Measurements from ENCODE around the gene GRIK1. TPM values are rescaled to one million over a fixed set of nuclear protein-coding genes. Genes with fewer than 3 reads are reported as not detected.

Gene GRIK1
- total RNA-seq, 1 donor from 2014 or later: 4.1 TPM

GRCh38 chr21:29506947-29507346 lies 432.8 kb downstream of the GRIK1 start:
- FAIRE-seq (no peak), DNase-seq (ENCODE audit: low spot score in 2 of 2) (no peak)

DNA sequence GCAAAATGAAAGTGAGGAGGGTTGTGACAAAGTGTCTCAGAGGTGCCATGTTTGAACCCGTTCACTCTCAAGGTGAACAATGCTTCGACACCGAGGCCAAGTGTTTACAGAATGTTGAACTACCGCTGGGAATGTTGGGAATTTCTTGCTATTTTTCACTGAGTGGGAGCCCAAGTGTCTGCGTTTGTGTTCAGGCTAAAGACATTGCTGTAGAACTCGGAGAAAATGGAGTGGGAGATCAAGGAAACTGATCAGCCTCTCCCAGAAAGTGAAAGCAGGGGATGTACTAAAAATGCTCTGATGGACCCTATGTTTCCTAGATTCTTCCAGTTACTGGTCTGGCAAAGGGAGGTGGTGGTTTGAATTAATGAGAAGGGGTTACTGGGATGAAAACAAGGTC lies 433.6 kb downstream of the GRIK1 start:
- FAIRE-seq: no peak
- no peak for DNase-seq (ENCODE audit: low spot score in 2 of 2)

DNA sequence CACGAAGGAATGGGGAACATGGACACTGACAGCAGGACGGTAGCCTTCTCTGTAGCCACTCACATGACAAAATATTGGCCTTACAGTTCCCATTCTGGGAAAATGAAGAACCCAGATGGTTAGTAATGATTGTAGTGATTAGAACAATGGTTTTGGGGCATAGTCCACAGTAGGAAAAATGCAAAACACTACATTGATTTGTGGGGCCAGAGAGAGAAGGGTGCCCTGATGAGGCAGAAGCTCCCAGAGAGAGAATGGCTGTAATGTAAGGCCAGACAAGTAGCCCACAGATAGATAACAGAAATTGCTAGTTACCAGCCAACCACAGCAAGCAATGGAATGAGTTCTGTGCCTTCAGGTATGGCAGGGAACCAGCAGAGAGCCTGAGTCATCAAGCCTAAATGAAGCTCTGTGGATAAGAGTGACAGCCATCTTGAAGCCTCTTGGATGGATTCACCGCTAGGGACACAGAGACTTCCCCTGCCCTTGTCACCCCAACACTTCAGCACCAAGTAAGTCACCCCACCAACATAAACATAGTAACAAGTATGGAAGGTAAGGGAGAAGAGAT lies 435.0 kb downstream of the GRIK1 start:
- FAIRE-seq (no peak), DNase-seq (ENCODE audit: low spot score in 2 of 2) (no peak)

DNA sequence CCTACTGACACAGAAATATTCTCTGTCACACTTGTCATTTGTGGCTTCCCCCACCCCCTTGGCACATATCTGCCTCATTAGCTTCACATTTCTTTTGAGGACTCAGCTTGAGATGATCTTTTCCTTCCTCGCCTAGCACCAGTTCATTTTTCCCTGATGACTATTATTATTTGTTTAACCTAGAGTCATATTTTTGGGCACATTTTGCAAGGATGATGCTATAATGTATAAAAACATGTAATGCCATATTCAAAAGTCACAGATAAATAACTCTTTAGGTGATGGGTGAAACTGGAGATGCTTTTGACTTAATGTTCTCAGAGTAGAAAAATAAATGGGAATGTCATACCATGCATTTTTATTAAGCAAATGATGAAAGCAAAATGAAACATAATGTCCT lies 438.3 kb downstream of the GRIK1 start:
- FAIRE-seq (no peak), DNase-seq (ENCODE audit: low spot score in 2 of 2) (no peak)

GRCh38 chr21:29499734-29500343 lies 440.0 kb downstream of the GRIK1 start:
- FAIRE-seq (no peak), DNase-seq (ENCODE audit: low spot score in 2 of 2) (no peak)

- DNase-seq (ENCODE audit: low spot score in 2 of 2): no peak
- no peak for FAIRE-seq
Observed at GRCh38 chr21:29499229-29499628, 440.6 kb downstream of the GRIK1 start.

DNA sequence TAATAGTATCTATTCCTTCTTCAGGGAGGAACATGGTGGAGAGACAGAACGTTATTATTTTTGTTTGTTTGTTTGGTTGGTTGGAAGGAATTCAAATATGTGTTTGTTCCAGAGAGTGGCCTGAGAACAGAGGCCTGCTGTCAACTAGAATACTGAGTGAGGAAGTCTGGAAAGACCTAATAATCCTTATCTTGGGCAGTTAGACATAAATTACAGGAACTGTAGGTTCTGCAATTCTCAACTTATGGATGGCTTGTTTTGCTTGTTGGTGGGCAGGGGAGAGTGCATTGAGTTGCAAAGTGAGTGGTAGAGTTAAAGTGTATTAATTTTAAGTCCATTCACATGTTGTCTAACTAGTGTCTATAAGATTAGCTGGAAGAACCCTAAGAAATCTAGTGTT lies 443.5 kb downstream of the GRIK1 start:
- FAIRE-seq (no peak), DNase-seq (ENCODE audit: low spot score in 2 of 2) (no peak)

DNA sequence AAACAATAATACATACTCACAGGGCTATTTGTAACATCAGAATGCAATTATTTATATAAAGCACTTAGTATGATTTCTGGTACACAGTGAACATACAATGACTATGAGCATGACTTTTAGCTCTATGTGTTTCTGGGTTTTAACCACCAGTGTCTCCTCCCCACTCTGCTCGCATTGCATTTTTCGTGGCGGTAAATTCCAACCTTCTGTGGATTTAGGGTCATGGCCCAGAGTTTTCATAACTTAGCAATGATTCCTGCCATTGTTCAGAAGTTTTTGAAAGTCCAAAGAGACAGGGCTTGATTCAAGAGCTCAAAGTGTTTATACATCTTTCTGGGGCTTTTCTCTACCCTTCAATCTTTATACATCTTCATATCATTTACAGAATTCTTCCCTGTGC lies 449.8 kb downstream of the GRIK1 start:
- FAIRE-seq: no peak

GRCh38 chr21:29487154-29487553 lies 452.6 kb downstream of the GRIK1 start:
- FAIRE-seq (no peak), DNase-seq (ENCODE audit: low spot score in 2 of 2) (peak in 1 of 2 donors; percentile 20)

More for the DNA sequence above, 449.8 kb downstream of the GRIK1 start:
- no peak for DNase-seq (ENCODE audit: low spot score in 2 of 2)

Other genes starting within 250 kb of the GRIK1 start
- gene CLDN17, start 226.8 kb upstream of the GRIK1 start, total RNA-seq: not detected

Measured in frontal cortex (tissue), 4 donors.